Measurements from ENCODE around the gene ADAMTS17. TPM values are rescaled to one million over a fixed set of nuclear protein-coding genes. Genes with fewer than 3 reads are reported as not detected.

ADAMTS17 gene
- total and polyA plus RNA-seq, 9 of the 15 experiments (the other 6 are each of a cell fraction or from before 2014, with no cell fraction given): 0.01 to 0.14 (median 0.07) TPM; not detected in 6

DNA sequence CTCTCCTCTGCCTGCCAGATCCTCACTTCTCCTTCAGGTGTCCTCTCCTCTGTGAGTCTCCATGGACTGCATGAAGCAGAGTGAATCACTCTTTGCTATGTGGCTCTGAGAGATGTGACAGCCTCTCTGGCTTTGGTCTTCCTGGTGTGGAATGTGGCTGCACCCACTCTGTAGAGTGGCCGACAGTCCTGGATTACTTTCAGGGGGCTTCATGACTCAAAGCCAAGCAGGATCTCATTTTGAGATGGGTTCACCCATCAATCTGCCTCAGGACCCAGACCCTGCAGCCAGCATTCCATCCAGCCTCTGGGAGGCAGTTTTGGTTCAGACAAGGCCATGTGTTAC lies 386.6 kb downstream of the ADAMTS17 start (continued):
- TF ChIP-seq, protein P1, sequence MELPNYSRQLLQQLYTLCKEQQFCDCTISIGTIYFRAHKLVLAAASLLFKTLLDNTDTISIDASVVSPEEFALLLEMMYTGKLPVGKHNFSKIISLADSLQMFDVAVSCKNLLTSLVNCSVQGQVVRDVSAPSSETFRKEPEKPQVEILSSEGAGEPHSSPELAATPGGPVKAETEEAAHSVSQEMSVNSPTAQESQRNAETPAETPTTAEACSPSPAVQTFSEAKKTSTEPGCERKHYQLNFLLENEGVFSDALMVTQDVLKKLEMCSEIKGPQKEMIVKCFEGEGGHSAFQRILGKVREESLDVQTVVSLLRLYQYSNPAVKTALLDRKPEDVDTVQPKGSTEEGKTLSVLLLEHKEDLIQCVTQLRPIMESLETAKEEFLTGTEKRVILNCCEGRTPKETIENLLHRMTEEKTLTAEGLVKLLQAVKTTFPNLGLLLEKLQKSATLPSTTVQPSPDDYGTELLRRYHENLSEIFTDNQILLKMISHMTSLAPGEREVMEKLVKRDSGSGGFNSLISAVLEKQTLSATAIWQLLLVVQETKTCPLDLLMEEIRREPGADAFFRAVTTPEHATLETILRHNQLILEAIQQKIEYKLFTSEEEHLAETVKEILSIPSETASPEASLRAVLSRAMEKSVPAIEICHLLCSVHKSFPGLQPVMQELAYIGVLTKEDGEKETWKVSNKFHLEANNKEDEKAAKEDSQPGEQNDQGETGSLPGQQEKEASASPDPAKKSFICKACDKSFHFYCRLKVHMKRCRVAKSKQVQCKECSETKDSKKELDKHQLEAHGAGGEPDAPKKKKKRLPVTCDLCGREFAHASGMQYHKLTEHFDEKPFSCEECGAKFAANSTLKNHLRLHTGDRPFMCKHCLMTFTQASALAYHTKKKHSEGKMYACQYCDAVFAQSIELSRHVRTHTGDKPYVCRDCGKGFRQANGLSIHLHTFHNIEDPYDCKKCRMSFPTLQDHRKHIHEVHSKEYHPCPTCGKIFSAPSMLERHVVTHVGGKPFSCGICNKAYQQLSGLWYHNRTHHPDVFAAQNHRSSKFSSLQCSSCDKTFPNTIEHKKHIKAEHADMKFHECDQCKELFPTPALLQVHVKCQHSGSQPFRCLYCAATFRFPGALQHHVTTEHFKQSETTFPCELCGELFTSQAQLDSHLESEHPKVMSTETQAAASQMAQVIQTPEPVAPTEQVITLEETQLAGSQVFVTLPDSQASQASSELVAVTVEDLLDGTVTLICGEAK (IDR thresholded peaks at IDR 0.05): no peak
- TF ChIP-seq, protein P1 (CRISPR knock-in tag; IDR thresholded peaks at IDR 0.05): no peak
- TF ChIP-seq KDM2B (CRISPR knock-in tag; IDR thresholded peaks at IDR 0.05): no peak
- no peak for TF ChIP-seq IFI16 (CRISPR knock-in tag; IDR thresholded peaks at IDR 0.05)
- TF ChIP-seq, protein P2, sequence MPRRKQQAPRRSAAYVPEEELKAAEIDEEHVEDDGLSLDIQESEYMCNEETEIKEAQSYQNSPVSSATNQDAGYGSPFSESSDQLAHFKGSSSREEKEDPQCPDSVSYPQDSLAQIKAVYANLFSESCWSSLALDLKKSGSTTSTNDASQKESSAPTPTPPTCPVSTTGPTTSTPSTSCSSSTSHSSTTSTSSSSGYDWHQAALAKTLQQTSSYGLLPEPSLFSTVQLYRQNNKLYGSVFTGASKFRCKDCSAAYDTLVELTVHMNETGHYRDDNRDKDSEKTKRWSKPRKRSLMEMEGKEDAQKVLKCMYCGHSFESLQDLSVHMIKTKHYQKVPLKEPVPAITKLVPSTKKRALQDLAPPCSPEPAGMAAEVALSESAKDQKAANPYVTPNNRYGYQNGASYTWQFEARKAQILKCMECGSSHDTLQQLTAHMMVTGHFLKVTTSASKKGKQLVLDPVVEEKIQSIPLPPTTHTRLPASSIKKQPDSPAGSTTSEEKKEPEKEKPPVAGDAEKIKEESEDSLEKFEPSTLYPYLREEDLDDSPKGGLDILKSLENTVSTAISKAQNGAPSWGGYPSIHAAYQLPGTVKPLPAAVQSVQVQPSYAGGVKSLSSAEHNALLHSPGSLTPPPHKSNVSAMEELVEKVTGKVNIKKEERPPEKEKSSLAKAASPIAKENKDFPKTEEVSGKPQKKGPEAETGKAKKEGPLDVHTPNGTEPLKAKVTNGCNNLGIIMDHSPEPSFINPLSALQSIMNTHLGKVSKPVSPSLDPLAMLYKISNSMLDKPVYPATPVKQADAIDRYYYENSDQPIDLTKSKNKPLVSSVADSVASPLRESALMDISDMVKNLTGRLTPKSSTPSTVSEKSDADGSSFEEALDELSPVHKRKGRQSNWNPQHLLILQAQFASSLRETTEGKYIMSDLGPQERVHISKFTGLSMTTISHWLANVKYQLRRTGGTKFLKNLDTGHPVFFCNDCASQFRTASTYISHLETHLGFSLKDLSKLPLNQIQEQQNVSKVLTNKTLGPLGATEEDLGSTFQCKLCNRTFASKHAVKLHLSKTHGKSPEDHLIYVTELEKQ (CRISPR knock-in tag; IDR thresholded peaks at IDR 0.05): no peak
- TF ChIP-seq RBM34 (IDR thresholded peaks at IDR 0.05; ENCODE audit: borderline replicate concordance, insufficient read depth, low read length): no peak
- TF ChIP-seq, protein P3, sequence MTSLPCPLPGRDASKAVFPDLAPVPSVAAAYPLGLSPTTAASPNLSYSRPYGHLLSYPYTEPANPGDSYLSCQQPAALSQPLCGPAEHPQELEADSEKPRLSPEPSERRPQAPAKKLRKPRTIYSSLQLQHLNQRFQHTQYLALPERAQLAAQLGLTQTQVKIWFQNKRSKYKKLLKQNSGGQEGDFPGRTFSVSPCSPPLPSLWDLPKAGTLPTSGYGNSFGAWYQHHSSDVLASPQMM (CRISPR knock-in tag; IDR thresholded peaks at IDR 0.05): no peak
- TF ChIP-seq, protein P4, sequence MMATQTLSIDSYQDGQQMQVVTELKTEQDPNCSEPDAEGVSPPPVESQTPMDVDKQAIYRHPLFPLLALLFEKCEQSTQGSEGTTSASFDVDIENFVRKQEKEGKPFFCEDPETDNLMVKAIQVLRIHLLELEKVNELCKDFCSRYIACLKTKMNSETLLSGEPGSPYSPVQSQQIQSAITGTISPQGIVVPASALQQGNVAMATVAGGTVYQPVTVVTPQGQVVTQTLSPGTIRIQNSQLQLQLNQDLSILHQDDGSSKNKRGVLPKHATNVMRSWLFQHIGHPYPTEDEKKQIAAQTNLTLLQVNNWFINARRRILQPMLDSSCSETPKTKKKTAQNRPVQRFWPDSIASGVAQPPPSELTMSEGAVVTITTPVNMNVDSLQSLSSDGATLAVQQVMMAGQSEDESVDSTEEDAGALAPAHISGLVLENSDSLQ (IDR thresholded peaks at IDR 0.05): no peak
- no peak for TF ChIP-seq ZNF124 (CRISPR knock-in tag; IDR thresholded peaks at IDR 0.05)
